Smooth muscle cell of the brain vasculature (primary cell): ENCODE measurements around the gene BNC2.
"Not testable (repeated sequence)": the region's sequence is repeated elsewhere in the genome, so short reads cannot be mapped to it uniquely, and the experiment has no call there.

Source experiments
- DNase-seq: peaks from one replicate; pipeline ENCODE4 v3.0.0-alpha.2; 2012; ENCODE audit warnings: low read depth, low spot score

Gene BNC2

DNA sequence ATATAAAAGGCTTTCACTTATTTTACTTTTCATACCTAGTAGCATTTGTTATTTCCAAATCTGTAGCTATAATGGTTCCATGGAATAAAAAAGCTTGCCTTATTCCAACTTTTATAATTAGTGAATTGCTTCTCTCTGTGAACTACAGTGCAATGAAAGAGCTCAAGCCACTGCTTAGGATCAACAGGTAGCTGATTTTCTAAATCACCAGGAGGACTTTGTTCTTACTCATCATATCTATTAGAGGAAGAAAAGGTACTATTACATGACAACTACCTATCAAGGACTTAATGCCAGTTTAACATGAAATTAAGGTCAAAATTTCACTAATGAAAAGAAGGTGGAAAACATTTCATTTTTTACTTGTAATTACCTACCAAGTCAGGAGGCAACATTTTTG, 414.6 kb downstream of the BNC2 start:
- no peak for DNase-seq

- DNase-seq = no peak
Measured at GRCh38 chr9:16453390-16453789, 417.1 kb downstream of the BNC2 start.

- DNase-seq = no peak
Measured at GRCh38 chr9:16450578-16450977, 419.9 kb downstream of the BNC2 start.

DNA sequence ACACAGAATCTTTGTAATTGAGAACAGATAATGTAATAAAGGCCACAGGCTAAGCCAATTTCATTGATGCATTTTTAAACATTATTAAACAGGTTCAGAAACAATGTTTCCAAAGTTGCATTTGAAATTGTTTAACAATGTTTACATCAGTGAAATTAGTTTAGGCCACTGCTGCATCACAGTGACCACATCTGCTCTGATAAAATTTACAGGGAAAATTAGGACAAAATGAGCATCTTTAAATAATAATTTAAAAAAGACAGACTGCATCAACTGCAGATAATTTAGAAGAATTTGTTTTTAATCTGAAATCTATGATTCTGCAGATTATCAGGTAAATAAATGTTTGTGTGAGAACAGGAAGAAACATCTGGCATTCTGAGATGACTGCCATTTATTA, 420.4 kb downstream of the BNC2 start:
- DNase-seq = no peak

DNA sequence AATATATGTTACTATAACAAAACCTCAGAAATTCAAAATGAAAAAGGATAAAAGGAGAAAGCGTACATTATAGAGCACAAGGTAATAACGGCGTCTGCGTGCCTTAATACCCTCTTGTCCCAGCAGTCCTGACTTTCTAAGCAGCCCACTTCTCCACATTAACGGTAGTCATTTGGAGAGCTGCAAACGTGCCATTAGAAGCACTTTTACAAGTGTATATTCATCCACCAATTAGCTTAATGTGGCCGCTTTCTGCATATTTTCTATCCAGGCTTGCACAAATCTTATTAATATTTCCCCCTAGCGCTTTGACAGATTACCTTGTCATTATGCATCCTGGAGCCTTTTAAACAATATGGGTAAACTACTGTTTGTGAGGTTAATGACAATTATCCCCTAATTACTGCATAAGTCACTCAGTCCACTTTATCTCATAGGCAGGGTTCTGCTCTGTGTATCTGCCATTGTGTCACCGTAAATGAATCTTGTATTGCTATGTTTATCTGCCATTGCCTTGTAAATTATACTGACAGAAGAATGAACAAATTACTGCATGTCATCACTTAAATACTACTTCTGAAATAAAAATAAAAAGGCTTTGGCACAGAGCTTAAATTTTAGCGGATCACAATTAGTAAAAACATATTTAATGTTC, 421.3 kb downstream of the BNC2 start:
- DNase-seq = no peak

DNA sequence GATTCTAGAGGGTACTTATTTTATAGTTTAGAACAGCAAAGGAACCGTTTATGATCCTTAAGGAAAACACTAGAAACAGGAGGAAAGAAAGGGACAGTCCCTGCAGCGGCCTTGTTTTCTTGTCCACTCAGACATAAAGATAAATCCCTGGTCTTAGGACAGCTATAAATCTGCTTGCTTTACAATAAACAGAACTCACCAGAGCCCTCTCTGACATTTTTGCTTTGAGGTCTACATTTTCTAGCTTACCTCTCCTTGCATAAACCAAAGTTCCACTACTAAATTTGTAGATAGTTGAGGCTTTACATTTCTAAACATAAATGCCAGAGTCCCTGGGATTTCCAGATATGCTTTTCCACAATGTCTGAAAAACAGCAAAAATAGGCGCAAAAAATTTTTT, 422.5 kb downstream of the BNC2 start:
- no peak for DNase-seq

DNA sequence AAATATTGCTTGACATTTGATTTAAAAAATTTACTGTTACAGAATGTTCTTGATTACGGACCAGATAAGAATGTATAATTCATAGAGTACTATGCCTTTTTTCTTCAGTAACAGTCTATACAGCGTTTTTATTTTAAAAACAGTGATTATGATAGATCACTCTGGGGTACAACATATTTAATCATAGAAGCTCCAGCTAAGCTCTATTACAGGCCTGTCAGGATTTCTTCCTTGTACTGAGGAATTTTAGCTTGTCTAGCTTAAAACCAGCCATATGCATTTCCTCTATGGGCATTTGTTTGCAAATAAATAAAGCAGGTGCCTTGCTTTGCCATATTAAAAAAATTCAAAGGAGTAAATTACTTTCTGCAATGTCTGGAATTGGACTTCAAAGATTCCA, 423.8 kb downstream of the BNC2 start:
- DNase-seq = no peak

DNA sequence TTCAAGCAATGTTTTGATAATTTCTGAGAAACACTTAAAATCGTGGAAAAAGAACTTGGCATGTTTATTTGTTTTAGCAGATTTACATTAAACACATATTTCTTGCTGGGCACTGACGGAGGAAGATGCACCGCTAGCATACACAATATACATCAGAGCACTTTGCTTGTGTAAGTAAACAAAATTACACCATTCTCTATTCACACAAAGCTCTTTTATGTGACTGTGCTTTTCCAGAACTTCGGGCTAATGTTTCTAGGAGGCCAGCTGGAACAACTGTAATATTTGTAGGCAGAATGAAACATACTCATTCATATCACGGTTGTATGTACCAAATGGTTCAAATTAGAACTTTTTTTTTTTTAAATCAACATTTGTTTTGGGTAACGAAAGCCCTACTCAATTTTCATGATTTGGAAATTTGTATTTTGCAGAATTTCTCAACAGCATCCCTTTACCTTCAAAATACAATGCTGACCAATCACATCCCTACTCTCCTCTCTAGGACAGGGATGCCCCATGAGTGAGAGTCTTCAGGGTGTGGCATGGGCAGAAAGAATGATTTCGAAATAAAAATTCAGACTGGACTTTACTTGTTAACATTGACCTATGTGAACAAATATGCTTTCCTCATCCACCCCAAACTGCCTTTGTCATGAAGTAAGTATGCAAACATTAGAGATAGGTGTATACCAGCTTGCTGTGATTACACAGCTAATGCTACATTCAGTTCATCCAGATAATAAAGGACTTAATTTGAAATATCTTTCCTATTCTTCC, 425.1 kb downstream of the BNC2 start:
- no peak for DNase-seq

- DNase-seq = no peak
Measured at GRCh38 chr9:16442622-16443021, 427.8 kb downstream of the BNC2 start.

DNA sequence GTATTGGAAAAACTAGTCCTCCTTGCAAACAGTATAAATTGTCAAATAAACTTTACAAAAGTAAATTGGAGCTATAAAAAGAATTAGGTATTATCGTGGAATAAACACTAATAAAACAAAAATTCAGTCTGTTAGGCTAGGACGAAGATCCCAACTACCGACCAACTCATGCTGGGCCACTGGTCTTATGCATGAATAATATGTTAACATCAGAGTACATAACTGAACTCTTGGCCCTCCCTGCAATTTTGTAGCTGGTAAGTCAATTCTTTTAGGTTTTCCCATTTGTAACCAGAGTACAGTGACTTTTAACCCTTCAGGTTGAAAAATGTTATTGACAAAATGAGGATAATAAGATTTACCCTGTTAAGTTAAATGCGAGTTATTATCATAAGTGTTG, 428.7 kb downstream of the BNC2 start:
- DNase-seq = no peak

DNA sequence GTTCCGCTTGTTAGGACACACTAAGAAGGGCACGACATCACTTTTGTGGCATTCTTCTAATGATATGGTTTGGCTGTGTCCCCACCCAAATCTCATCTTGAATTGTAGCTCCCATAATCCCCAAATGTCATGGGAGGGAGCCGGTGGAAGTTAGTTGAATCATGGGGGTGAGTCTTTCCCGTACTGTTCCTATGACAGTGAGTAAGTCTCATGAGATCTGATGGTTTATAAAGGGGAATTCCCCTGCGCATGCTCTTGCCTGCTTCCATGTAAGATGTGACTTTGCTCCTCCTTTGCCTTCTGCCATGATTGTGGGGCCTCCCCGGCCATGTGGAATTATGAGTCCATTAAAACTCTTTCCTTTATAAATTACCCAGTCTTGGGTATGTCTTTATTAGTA, 431.6 kb downstream of the BNC2 start:
- DNase-seq = not testable (repeated sequence)

GRCh38 chr9:16436545-16436944, 433.9 kb downstream of the BNC2 start:
- DNase-seq = no peak

DNA sequence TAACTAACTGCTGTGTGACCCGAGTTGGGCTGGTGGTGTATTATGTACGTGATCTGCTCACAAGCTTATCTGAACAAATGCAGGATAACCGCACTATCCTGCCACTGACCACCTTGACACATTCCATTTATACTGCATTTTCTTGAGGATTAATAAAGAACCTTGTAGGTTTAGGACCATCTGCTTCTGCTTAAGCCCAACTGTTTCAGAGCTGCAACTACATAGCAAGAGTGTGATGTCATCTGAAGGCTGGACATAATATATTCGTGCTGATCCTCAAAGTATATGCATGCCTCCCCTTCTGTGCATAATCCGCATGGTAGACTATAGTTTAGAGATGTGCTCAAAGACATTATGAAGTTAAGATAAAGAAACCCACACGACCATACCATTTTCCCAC, 435.9 kb downstream of the BNC2 start:
- no peak for DNase-seq

DNA sequence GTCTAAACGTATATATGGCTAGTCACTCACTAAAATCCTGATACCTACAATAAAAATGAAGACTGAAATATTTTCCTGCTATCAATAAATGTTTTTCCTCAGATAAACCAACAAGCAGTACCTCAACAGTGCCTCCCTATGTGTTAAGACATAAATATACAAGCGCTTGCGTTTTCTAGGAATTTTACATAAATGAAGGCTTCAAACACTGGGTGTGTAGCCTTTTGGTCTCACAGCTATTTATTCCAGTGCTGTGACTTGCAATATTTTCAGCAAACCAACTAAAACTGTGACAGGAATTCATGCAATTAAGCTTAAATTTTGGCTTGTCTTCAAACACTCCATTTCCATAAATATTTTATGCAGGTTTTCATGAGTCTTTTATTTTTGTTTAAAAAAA, 437.0 kb downstream of the BNC2 start:
- DNase-seq = no peak

DNA sequence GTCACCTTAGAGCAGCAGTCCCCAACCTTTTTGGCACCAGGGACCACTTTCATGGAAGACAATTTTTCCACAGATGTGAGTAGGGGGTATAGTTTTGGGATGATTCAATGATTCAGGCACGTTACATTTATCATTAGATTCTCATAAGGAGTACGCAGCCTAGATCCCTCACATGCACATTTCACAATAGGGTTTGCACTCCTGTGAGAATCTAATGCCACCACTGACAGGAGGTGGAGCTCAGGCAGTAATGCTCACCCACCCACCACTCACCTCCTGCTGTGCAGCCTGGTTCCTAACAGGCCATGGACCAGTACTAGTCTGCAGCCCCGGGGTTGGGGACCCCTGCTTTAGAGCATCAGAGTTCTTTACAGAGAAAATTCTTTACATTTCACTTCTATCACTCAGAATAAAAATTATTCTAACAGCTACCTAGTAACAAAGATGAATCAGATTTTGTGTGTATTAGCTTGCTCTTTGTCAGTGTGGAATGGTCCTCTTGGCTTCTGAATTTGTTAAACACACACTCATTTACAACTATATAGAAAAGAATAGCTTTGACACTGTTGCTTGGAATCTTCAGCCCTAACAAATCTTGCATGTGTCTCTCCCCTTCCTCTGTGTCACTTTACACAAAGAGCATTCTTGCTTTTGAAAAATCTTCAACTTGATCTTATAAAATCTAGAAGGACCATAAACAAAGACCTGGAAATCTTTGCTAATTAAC, 438.6 kb downstream of the BNC2 start:
- DNase-seq = no peak

DNA sequence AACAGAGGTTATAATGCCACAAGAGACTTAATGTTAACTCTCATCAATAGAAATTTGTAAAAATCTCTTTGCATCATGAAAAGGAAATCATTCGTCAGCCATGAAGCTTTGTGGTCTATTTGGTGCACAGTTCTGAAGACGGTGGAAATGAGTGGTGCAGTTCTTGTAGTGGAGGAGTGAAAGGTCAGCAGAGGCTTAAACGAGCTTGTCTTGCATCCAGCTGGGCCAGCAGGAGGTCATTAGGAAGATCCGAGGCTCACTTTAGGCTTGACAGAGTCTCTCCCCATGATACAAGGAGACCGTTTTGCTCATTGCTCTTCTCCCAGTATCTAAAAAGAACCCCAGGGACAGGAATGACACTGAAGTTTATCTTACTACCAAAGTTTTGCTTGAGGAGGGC, 440.8 kb downstream of the BNC2 start:
- no peak for DNase-seq

DNA sequence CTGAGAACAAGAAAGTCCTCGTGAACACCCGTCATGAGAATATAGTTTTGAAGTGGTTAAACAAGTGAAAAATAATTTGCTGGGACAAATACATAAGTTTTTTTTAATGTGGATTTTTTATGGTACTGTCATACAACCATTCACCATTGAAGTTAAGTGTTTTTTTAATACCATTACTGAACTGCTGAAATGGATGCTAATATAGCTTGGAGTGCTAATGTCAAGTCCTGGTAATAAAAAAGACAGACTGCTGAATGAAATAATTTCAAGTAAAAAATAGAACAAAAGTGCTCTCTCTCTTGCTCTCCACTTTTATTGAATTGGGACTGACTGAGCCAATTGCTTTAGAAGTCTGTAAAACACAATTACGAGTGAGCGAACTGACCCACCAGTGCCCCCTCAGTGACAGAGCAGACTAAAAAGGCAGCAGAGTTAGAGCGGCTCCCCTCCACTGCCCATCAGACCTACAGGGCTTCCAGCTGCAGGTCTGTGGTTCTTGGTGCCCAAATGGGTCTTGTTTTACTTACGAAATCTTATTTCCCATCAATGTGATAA, 442.5 kb downstream of the BNC2 start:
- DNase-seq = no peak

DNA sequence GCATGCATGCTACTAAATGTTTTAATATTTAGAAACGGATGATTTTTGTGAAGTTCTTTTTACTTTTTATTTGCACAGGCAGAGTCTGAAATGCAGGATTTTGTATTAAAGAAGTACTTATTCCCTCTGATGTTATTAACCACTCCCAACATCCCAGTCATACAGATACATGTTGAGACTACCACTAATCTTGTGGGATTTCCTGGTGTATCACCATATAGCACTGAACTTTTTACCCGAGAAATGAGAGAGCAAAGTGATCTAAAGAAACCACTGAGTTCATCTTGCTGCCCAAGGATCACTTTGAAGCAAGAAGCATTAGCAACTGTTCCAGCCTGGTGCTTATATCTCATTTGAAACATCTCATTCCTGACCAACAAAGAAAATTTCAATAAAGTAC, 443.8 kb downstream of the BNC2 start:
- DNase-seq = no peak

- no peak for DNase-seq
Measured at GRCh38 chr9:16425562-16426231, 444.8 kb downstream of the BNC2 start.

- no peak for DNase-seq
Measured at GRCh38 chr9:16422114-16422513, 448.4 kb downstream of the BNC2 start.

GRCh38 chr9:16421532-16421931, 448.9 kb downstream of the BNC2 start:
- no peak for DNase-seq

DNA sequence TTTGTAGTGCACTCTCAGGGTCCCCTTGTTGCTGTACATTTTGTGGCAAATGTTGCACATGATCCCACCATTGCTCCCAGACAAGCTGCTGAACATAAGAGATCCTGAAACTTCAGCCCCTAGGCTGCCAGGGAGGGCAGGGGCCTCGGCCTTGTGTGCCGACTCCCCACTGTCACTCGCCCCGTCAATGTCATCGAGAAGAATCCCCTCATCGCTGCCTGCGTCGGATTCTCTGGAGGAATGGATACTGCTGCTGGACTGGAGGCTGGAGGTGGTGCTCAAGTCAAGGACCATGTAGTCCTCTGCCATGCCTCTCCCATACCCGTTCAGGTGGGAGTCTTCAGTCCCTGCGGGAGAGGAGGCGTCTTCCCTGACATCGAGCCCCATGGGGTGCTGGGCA, 451.3 kb downstream of the BNC2 start:
- DNase-seq = no peak
